ENCODE measurements around the gene IRF9.
A peak's percentile ranks its signal among the peaks of the same experiment; 100 is the strongest.

IRF9 gene

GRCh38 chr14:24215495-24216344, 54.7 kb downstream of the IRF9 start, which contains the start of gene MDP1:
MDP1 (minus strand) TSS chr14:24216066; CDS start chr14:24215955, 111 bp downstream.
- Histone ChIP-seq H3K9me3 (ENCODE audit: control insufficient read depth, insufficient read depth, low read length) (no peaks in the 10 kb centered on the region), H3K36me3 (ENCODE audit: insufficient read depth, low read length) (peaks cover 1% of the 10 kb centered on the region; the same call in 1 of the 2 replicates), H3K9ac (ENCODE audit: low read depth, low read length) (peak within 1 kb of the TSS; percentile 93), H3K4me1 (ENCODE audit: insufficient read depth, low read length) (peaks cover 4% of the 10 kb centered on the region; the same call in 1 of the 2 replicates)
